OCI-LY7 (cell line): ENCODE measurements around the gene INTS11.

Source experiments
- EZH2phosphoT487 ChIP-seq: fragments of 200-600 bp; sonication (generic); IDR thresholded peaks from 2 replicates; pipeline ENCODE4 v1.6.1; 2018; ENCODE audit warnings: low read depth, borderline replicate concordance, mild to moderate bottlenecking, mixed run types, antibody characterized with exemption, low read length, moderate library complexity, mixed read lengths
- TF ChIP-seq, protein P1 (sequence below): fragments of 200-600 bp; sonication (generic); conservative IDR thresholded peaks from 2 replicates; pipeline ENCODE4 v1.5.1; 2014; ENCODE audit warnings: mild to moderate bottlenecking, antibody characterized with exemption, low read length, moderate library complexity, mixed read lengths

DNA sequence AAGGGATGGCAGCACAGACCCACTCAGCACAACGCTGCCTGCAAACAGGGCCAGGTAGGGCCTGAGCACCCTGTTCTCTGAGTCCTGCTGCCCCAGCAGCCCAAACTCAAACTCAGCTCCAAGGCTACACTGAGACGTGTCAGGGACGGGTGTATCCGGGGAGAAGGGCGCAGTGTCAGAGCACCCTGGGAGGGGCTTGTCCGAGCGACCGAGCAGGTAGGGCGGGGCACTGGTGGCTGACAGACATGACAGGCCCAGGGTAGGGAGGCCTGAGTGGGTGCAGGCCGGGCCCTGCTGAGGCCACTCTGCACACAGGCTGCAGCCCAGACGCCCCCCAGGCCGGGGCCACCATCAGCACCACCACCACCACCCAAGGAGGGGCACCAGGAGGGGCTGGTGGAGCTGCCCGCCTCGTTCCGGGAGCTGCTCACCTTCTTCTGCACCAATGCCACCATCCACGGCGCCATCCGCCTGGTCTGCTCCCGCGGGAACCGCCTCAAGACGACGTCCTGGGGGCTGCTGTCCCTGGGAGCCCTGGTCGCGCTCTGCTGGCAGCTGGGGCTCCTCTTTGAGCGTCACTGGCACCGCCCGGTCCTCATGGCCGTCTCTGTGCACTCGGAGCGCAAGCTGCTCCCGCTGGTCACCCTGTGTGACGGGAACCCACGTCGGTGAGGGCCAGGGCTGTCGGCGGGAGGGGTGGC, 38.7 kb downstream of the INTS11 start:
- TF ChIP-seq EZH2phosphoT487 = no peak
- TF ChIP-seq, protein P1, sequence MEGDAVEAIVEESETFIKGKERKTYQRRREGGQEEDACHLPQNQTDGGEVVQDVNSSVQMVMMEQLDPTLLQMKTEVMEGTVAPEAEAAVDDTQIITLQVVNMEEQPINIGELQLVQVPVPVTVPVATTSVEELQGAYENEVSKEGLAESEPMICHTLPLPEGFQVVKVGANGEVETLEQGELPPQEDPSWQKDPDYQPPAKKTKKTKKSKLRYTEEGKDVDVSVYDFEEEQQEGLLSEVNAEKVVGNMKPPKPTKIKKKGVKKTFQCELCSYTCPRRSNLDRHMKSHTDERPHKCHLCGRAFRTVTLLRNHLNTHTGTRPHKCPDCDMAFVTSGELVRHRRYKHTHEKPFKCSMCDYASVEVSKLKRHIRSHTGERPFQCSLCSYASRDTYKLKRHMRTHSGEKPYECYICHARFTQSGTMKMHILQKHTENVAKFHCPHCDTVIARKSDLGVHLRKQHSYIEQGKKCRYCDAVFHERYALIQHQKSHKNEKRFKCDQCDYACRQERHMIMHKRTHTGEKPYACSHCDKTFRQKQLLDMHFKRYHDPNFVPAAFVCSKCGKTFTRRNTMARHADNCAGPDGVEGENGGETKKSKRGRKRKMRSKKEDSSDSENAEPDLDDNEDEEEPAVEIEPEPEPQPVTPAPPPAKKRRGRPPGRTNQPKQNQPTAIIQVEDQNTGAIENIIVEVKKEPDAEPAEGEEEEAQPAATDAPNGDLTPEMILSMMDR = no peak
